ENCODE measurements around the gene TFDP1.

Gene TFDP1

GRCh38 chr13:113666951-113667701 lies 82.6 kb downstream of the TFDP1 start, which contains the start of gene GRK1:
GRK1 (plus strand) TSS chr13:113667219; CDS start chr13:113667387, 168 bp downstream.
- no peak for DNase-seq

GRCh38 chr13:113667771-113668490 lies 83.4 kb downstream of the TFDP1 start:
- DNase-seq: no peak

- no peak for DNase-seq
Observed at GRCh38 chr13:113668491-113668971, 84.0 kb downstream of the TFDP1 start.

GRCh38 chr13:113669231-113669754 lies 84.7 kb downstream of the TFDP1 start:
- DNase-seq: no peak

- no peak for DNase-seq
Observed at GRCh38 chr13:113669755-113670341, 85.3 kb downstream of the TFDP1 start.

GRCh38 chr13:113670541-113670940 lies 86.0 kb downstream of the TFDP1 start:
- DNase-seq: no peak

GRCh38 chr13:113671066-113672001 lies 86.8 kb downstream of the TFDP1 start:
- DNase-seq: no peak

- no peak for DNase-seq
Observed at GRCh38 chr13:113672002-113672651, 87.6 kb downstream of the TFDP1 start.

All from fibroblast of skin of back (primary cell).